IPS-15b (cell line): ENCODE data around the gene LPAR1.
"Not testable (repeated sequence)": the region's sequence is repeated elsewhere in the genome, so short reads cannot be mapped to it uniquely, and the experiment has no call there.

Experiments used
- H3K27me3 ChIP-seq: one replicate; pipeline ENCODE4 v1.6.1; 2013; ENCODE audit warnings: low read length; ENCODE audit not compliant: control insufficient read depth, insufficient read depth
- H3K36me3 ChIP-seq: one replicate; pipeline ENCODE4 v1.6.1; 2013; ENCODE audit warnings: low read length; ENCODE audit not compliant: control insufficient read depth, insufficient read depth
- H3K4me1 ChIP-seq: one replicate; pipeline ENCODE4 v1.6.1; 2013; ENCODE audit warnings: mild to moderate bottlenecking, low read length; ENCODE audit not compliant: control insufficient read depth, insufficient read depth
- H3K4me3 ChIP-seq: one replicate; pipeline ENCODE4 v1.5.1; 2013; ENCODE audit warnings: low read depth, low read length
- H3K9ac ChIP-seq: one replicate; pipeline ENCODE4 v1.6.1; 2013; ENCODE audit warnings: low read depth, mild to moderate bottlenecking, low read length
- H3K9me3 ChIP-seq: one replicate; pipeline ENCODE4 v1.6.1; 2013; ENCODE audit warnings: mild to moderate bottlenecking, low read length; ENCODE audit not compliant: control insufficient read depth, insufficient read depth

LPAR1 gene

GRCh38 chr9:110825950-110826349, 212.3 kb downstream of the LPAR1 start:
- Histone ChIP-seq H3K36me3 (no peaks in the 10 kb centered on the region), H3K9ac (no peak overlapping the region), H3K9me3 (no peaks in the 10 kb centered on the region), H3K27me3 (no peaks in the 10 kb centered on the region), H3K4me1 (no peaks in the 10 kb centered on the region), H3K4me3 (no peak overlapping the region)

- H3K36me3 ChIP-seq, H3K4me3 ChIP-seq, H3K9ac ChIP-seq, H3K9me3 ChIP-seq, H3K4me1 ChIP-seq, H3K27me3 ChIP-seq: not testable (repeated sequence)
These were observed 213.1 kb downstream of the LPAR1 start for GRCh38 chr9:110825129-110825528.
